ENCODE results near the gene STAC. TPM values are rescaled to one million over a fixed set of nuclear protein-coding genes. Genes with fewer than 3 reads are reported as not detected.

STAC gene
- total and polyA plus RNA-seq, 2 donors (not counting 3 experiments of a cell fraction or from before 2014, with no cell fraction given): 0.03 to 0.88 TPM

GRCh38 chr3:36489679-36490425 is 109.5 kb downstream of the STAC start:
- ChIA-PET POLR2A (no interaction called here), CTCF (no interaction called here)
- FAIRE-seq (no peak), DNase-seq (ENCODE audit: low read depth, low spot score) (no peak)
- H3K4me2 ChIP-seq (ENCODE audit: insufficient read depth, low read length): no peak overlapping the region
- H3K36me3 ChIP-seq (ENCODE audit: control insufficient read depth in 2 of 2, extremely low read depth in 1 of 2, insufficient read depth in 2 of 2, low read length in 2 of 2): no peaks in the 10 kb centered on the region
- no TSS peak for BruUV-seq (replicated peaks)
- H3K9me3 ChIP-seq (replicated peaks; ENCODE audit: control insufficient read depth, insufficient read depth, low read length): no peaks in the 10 kb centered on the region
- no peaks in the 10 kb centered on the region for H4K20me1 ChIP-seq (replicated peaks; ENCODE audit: control insufficient read depth, extremely low read depth, insufficient read depth, low read length)
- H3K9ac ChIP-seq (replicated peaks; ENCODE audit: extremely low read depth, insufficient read depth, low read length): no peak overlapping the region
- intact Hi-C loops (cut with micrococcal nuclease) (no loop called here), dilution Hi-C loops (cut with MboI; ENCODE audit: extremely low pct_ligation_motif_present, low sequenced_read_pairs) (no loop called here)
- no peak overlapping the region for H3K27ac ChIP-seq (ENCODE audit: insufficient read depth, low read depth, low read length)
- H3K4me1 ChIP-seq (ENCODE audit: control insufficient read depth, extremely low read depth, insufficient read depth, low read length): no peaks in the 10 kb centered on the region
- H2AFZ ChIP-seq (ENCODE audit: low read depth, low read length): no peak overlapping the region
- no peaks in the 10 kb centered on the region for H3K9me1 ChIP-seq (replicated peaks; ENCODE audit: control insufficient read depth, extremely low read depth, insufficient read depth, low read length)
- H3K4me3 ChIP-seq (replicated peaks in 1 of 3; ENCODE audit: insufficient read depth in 1 of 3, low read depth in 1 of 3, low read length in 3 of 3): no peak overlapping the region
- H3K79me2 ChIP-seq (ENCODE audit: control insufficient read depth, insufficient read depth, low read length): no peaks in the 10 kb centered on the region
- TF ChIP-seq MAX (IDR thresholded peaks at IDR 0.05; ENCODE audit: insufficient read depth, insufficient read length): no peak
- TF ChIP-seq FOS (IDR thresholded peaks at IDR 0.05; ENCODE audit: borderline replicate concordance, insufficient read depth, low read length): no peak
- no peak for TF ChIP-seq POLR2AphosphoS5 (IDR thresholded peaks at IDR 0.05; ENCODE audit: insufficient read depth, low read depth, low read length)
- no peak for TF ChIP-seq POLR2A (IDR thresholded peaks at IDR 0.05; ENCODE audit: low read depth, low read length)
- no peak for TF ChIP-seq JUN (IDR thresholded peaks at IDR 0.05; ENCODE audit: borderline replicate concordance, insufficient read depth, insufficient read length, low read depth)
- no peaks in the 10 kb centered on the region for H3K27me3 ChIP-seq (ENCODE audit: control insufficient read depth in 2 of 2, insufficient read depth in 2 of 2, low read length in 2 of 2)

GRCh38 chr3:36493051-36493450 is 112.7 kb downstream of the STAC start:
- ChIA-PET POLR2A (no interaction called here), CTCF (no interaction called here)
- FAIRE-seq (no peak), DNase-seq (ENCODE audit: low read depth, low spot score) (no peak)
- BruUV-seq (replicated peaks): no TSS peak
- H2AFZ ChIP-seq (ENCODE audit: low read depth, low read length): no peak overlapping the region
- TF ChIP-seq MYC (IDR thresholded peaks at IDR 0.05; ENCODE audit: low read depth, low read length): no peak
- no peak overlapping the region for H3K4me3 ChIP-seq (replicated peaks in 1 of 3; ENCODE audit: insufficient read depth in 1 of 3, low read depth in 1 of 3, low read length in 3 of 3)
- no peaks in the 10 kb centered on the region for H3K36me3 ChIP-seq (ENCODE audit: control insufficient read depth in 2 of 2, extremely low read depth in 1 of 2, insufficient read depth in 2 of 2, low read length in 2 of 2)
- dilution Hi-C loops (cut with MboI; ENCODE audit: extremely low pct_ligation_motif_present, low sequenced_read_pairs) (no loop called here), intact Hi-C loops (cut with micrococcal nuclease) (no loop called here)
- H3K27me3 ChIP-seq (ENCODE audit: control insufficient read depth in 2 of 2, insufficient read depth in 2 of 2, low read length in 2 of 2): no peaks in the 10 kb centered on the region
- no peak overlapping the region for H3K4me2 ChIP-seq (ENCODE audit: insufficient read depth, low read length)
- H3K9me3 ChIP-seq (replicated peaks; ENCODE audit: control insufficient read depth, insufficient read depth, low read length): no peaks in the 10 kb centered on the region
- no peak overlapping the region for H3K9ac ChIP-seq (replicated peaks; ENCODE audit: extremely low read depth, insufficient read depth, low read length)
- no peak overlapping the region for H3K27ac ChIP-seq (ENCODE audit: insufficient read depth, low read depth, low read length)
- no peaks in the 10 kb centered on the region for H3K9me1 ChIP-seq (replicated peaks; ENCODE audit: control insufficient read depth, extremely low read depth, insufficient read depth, low read length)
- no peaks in the 10 kb centered on the region for H4K20me1 ChIP-seq (replicated peaks; ENCODE audit: control insufficient read depth, extremely low read depth, insufficient read depth, low read length)
- H3K79me2 ChIP-seq (ENCODE audit: control insufficient read depth, insufficient read depth, low read length): no peaks in the 10 kb centered on the region
- no peaks in the 10 kb centered on the region for H3K4me1 ChIP-seq (ENCODE audit: control insufficient read depth, extremely low read depth, insufficient read depth, low read length)

Data from endothelial cell of umbilical vein (primary cell).